ENCODE measurements around the gene FAM221B. TPM values are rescaled to one million over a fixed set of nuclear protein-coding genes. Genes with fewer than 3 reads are reported as not detected.
A peak's percentile ranks its signal among the peaks of the same experiment; 100 is the strongest.

FAM221B gene
- total and polyA plus RNA-seq, 5 donors from 2014 or later = 0.03 TPM; not detected in 4

- peaks cover 0 to 8% (median 0%) of the 10 kb centered on the region in 4 donors for H3K4me1 Mint-ChIP-seq
- no peaks in the 10 kb centered on the region for H3K36me3 ChIP-seq (ENCODE audit: control insufficient read depth, insufficient read depth, low read length)
- no peaks in the 10 kb centered on the region for H3K4me1 ChIP-seq (ENCODE audit: control insufficient read depth, insufficient read depth, low read length, poor library complexity, severe bottlenecking)
- ATAC-seq (ENCODE audit: low read depth in 2 of 2) = no peak
- H3K4me3 Mint-ChIP-seq = no peak overlapping the region
- H3K9me3 Mint-ChIP-seq = no peaks in the 10 kb centered on the region
- no peaks in the 10 kb centered on the region for H3K9me3 ChIP-seq (ENCODE audit: control insufficient read depth in 2 of 2, low read length in 2 of 2)
- no peak overlapping the region for H3K4me3 ChIP-seq (ENCODE audit: low read depth, low read length)
- H3K27ac Mint-ChIP-seq = no peak overlapping the region
- H3K27ac ChIP-seq (ENCODE audit: insufficient read depth, low read length, poor library complexity, severe bottlenecking) = no peak overlapping the region
- no peaks in the 10 kb centered on the region for H3K27me3 ChIP-seq (ENCODE audit: control insufficient read depth, insufficient read depth, low read length)
- peaks cover 3% of the 10 kb centered on the region for H3K36me3 Mint-ChIP-seq
- DNase-seq = no peak
- H3K27me3 Mint-ChIP-seq = no peaks in the 10 kb centered on the region
These were observed 8.1 kb upstream of the FAM221B start for GRCh38 chr9:35836595-35836994.

- H3K4me3 Mint-ChIP-seq = no peak overlapping the region
- Histone ChIP-seq H3K27ac (ENCODE audit: insufficient read depth, low read length, poor library complexity, severe bottlenecking) (no peak overlapping the region), H3K36me3 (ENCODE audit: control insufficient read depth, insufficient read depth, low read length) (no peaks in the 10 kb centered on the region), H3K9me3 (ENCODE audit: control insufficient read depth in 2 of 2, low read length in 2 of 2) (no peaks in the 10 kb centered on the region), H3K27me3 (ENCODE audit: control insufficient read depth, insufficient read depth, low read length) (no peaks in the 10 kb centered on the region), H3K4me3 (ENCODE audit: low read depth, low read length) (no peak overlapping the region), H3K4me1 (ENCODE audit: control insufficient read depth, insufficient read depth, low read length, poor library complexity, severe bottlenecking) (no peaks in the 10 kb centered on the region)
- H3K4me1 Mint-ChIP-seq = peaks cover 0 to 13% (median 4%) of the 10 kb centered on the region in 4 donors
- DNase-seq (no peak), ATAC-seq (ENCODE audit: low read depth in 2 of 2) (no peak)
- H3K27ac Mint-ChIP-seq = no peak overlapping the region
- H3K9me3 Mint-ChIP-seq = no peaks in the 10 kb centered on the region
- no peaks in the 10 kb centered on the region for H3K27me3 Mint-ChIP-seq
- peaks cover 3% of the 10 kb centered on the region for H3K36me3 Mint-ChIP-seq
These were observed 7.2 kb upstream of the FAM221B start for GRCh38 chr9:35835766-35836165.

GRCh38 chr9:35835216-35835632 is 6.7 kb upstream of the FAM221B start:
- Histone ChIP-seq H3K4me1 (ENCODE audit: control insufficient read depth, insufficient read depth, low read length, poor library complexity, severe bottlenecking) (no peaks in the 10 kb centered on the region), H3K27ac (ENCODE audit: insufficient read depth, low read length, poor library complexity, severe bottlenecking) (no peak overlapping the region), H3K36me3 (ENCODE audit: control insufficient read depth, insufficient read depth, low read length) (no peaks in the 10 kb centered on the region), H3K4me3 (ENCODE audit: low read depth, low read length) (no peak overlapping the region), H3K9me3 (ENCODE audit: control insufficient read depth in 2 of 2, low read length in 2 of 2) (no peaks in the 10 kb centered on the region), H3K27me3 (ENCODE audit: control insufficient read depth, insufficient read depth, low read length) (no peaks in the 10 kb centered on the region)
- no peak overlapping the region for H3K4me3 Mint-ChIP-seq
- H3K27me3 Mint-ChIP-seq = no peaks in the 10 kb centered on the region
- ATAC-seq (ENCODE audit: low read depth in 2 of 2) (no peak), DNase-seq (peak in 1 of 3 donors; percentile 35)
- H3K36me3 Mint-ChIP-seq = peaks cover 3% of the 10 kb centered on the region
- no peaks in the 10 kb centered on the region for H3K9me3 Mint-ChIP-seq
- no peak overlapping the region for H3K27ac Mint-ChIP-seq
- peaks cover 0 to 19% (median 6%) of the 10 kb centered on the region in 4 donors for H3K4me1 Mint-ChIP-seq

- peaks cover 5% of the 10 kb centered on the region for H3K4me1 ChIP-seq (ENCODE audit: control insufficient read depth, insufficient read depth, low read length, poor library complexity, severe bottlenecking)
- no peaks in the 10 kb centered on the region for H3K27me3 ChIP-seq (ENCODE audit: control insufficient read depth, insufficient read depth, low read length)
- no peaks in the 10 kb centered on the region for H3K36me3 ChIP-seq (ENCODE audit: control insufficient read depth, insufficient read depth, low read length)
- Mint-ChIP-seq H3K36me3 (peaks cover 3% of the 10 kb centered on the region), H3K4me3 (peak overlapping the region in 1 of 4 donors; percentile 31), H3K27ac (no peak overlapping the region), H3K9me3 (no peaks in the 10 kb centered on the region), H3K4me1 (peaks cover 0 to 26% (median 12%) of the 10 kb centered on the region in 4 donors), H3K27me3 (no peaks in the 10 kb centered on the region)
- H3K4me3 ChIP-seq (ENCODE audit: low read depth, low read length) = no peak overlapping the region
- ATAC-seq (ENCODE audit: low read depth in 2 of 2) (no peak), DNase-seq (no peak)
- no peak overlapping the region for H3K27ac ChIP-seq (ENCODE audit: insufficient read depth, low read length, poor library complexity, severe bottlenecking)
- no peaks in the 10 kb centered on the region for H3K9me3 ChIP-seq (ENCODE audit: control insufficient read depth in 2 of 2, low read length in 2 of 2)
These were observed 6.0 kb upstream of the FAM221B start for GRCh38 chr9:35834260-35835215.

- peak overlapping the region in 2 of 4 donors; percentile 67 to 88 for H3K4me3 Mint-ChIP-seq
- no peak overlapping the region for H3K27ac ChIP-seq (ENCODE audit: insufficient read depth, low read length, poor library complexity, severe bottlenecking)
- H3K4me1 ChIP-seq (ENCODE audit: control insufficient read depth, insufficient read depth, low read length, poor library complexity, severe bottlenecking) = peaks cover 15% of the 10 kb centered on the region
- H3K27ac Mint-ChIP-seq = peak overlapping the region in 1 of 3 donors; percentile 31
- H3K27me3 ChIP-seq (ENCODE audit: control insufficient read depth, insufficient read depth, low read length) = no peaks in the 10 kb centered on the region
- no peaks in the 10 kb centered on the region for H3K27me3 Mint-ChIP-seq
- no peak overlapping the region for H3K4me3 ChIP-seq (ENCODE audit: low read depth, low read length)
- peaks cover 0 to 34% (median 18%) of the 10 kb centered on the region in 4 donors for H3K4me1 Mint-ChIP-seq
- ATAC-seq (ENCODE audit: low read depth in 2 of 2) (no peak), DNase-seq (no peak)
- H3K9me3 Mint-ChIP-seq = no peaks in the 10 kb centered on the region
- no peaks in the 10 kb centered on the region for H3K36me3 ChIP-seq (ENCODE audit: control insufficient read depth, insufficient read depth, low read length)
- H3K36me3 Mint-ChIP-seq = peaks cover 3% of the 10 kb centered on the region
- H3K9me3 ChIP-seq (ENCODE audit: control insufficient read depth in 2 of 2, low read length in 2 of 2) = no peaks in the 10 kb centered on the region
These were observed 4.3 kb upstream of the FAM221B start for GRCh38 chr9:35832814-35833213.

GRCh38 chr9:35831040-35831439 is 2.5 kb upstream of the FAM221B start:
- ATAC-seq (ENCODE audit: low read depth in 2 of 2) = no peak
- Mint-ChIP-seq H3K27me3 (no peaks in the 10 kb centered on the region), H3K9me3 (no peaks in the 10 kb centered on the region), H3K27ac (peak overlapping the region in 1 of 3 donors; percentile 46), H3K4me3 (peak overlapping the region in 2 of 4 donors; percentile 52 to 70), H3K4me1 (peaks cover 2 to 34% (median 23%) of the 10 kb centered on the region in 4 donors), H3K36me3 (no peaks in the 10 kb centered on the region)
- Histone ChIP-seq H3K4me1 (ENCODE audit: control insufficient read depth, insufficient read depth, low read length, poor library complexity, severe bottlenecking) (peaks cover 15% of the 10 kb centered on the region), H3K36me3 (ENCODE audit: control insufficient read depth, insufficient read depth, low read length) (no peaks in the 10 kb centered on the region), H3K4me3 (ENCODE audit: low read depth, low read length) (no peak overlapping the region), H3K27me3 (ENCODE audit: control insufficient read depth, insufficient read depth, low read length) (no peaks in the 10 kb centered on the region), H3K27ac (ENCODE audit: insufficient read depth, low read length, poor library complexity, severe bottlenecking) (no peak overlapping the region), H3K9me3 (ENCODE audit: control insufficient read depth in 2 of 2, low read length in 2 of 2) (no peaks in the 10 kb centered on the region)
- no peak for DNase-seq

- Mint-ChIP-seq H3K27me3 (no peaks in the 10 kb centered on the region), H3K27ac (peak overlapping the region; percentile 82 to 90 (median 90)), H3K36me3 (no peaks in the 10 kb centered on the region), H3K4me1 (peaks cover 5 to 36% (median 25%) of the 10 kb centered on the region in 4 donors), H3K9me3 (no peaks in the 10 kb centered on the region), H3K4me3 (peak overlapping the region; percentile 77 to 87 (median 86))
- ATAC-seq (ENCODE audit: low read depth in 2 of 2) = no peak
- H3K4me3 ChIP-seq (ENCODE audit: low read depth, low read length) = no peak overlapping the region
- DNase-seq = no peak
- peak overlapping the region; percentile 59 for H3K27ac ChIP-seq (ENCODE audit: insufficient read depth, low read length, poor library complexity, severe bottlenecking)
- no peaks in the 10 kb centered on the region for H3K9me3 ChIP-seq (ENCODE audit: control insufficient read depth in 2 of 2, low read length in 2 of 2)
- no peaks in the 10 kb centered on the region for H3K27me3 ChIP-seq (ENCODE audit: control insufficient read depth, insufficient read depth, low read length)
- H3K36me3 ChIP-seq (ENCODE audit: control insufficient read depth, insufficient read depth, low read length) = no peaks in the 10 kb centered on the region
- H3K4me1 ChIP-seq (ENCODE audit: control insufficient read depth, insufficient read depth, low read length, poor library complexity, severe bottlenecking) = peaks cover 15% of the 10 kb centered on the region
These were observed 1.2 kb upstream of the FAM221B start for GRCh38 chr9:35829764-35830096.
